Suppressor macrophage treated with lipopolysaccharide for 1 hour (primary cell): ENCODE measurements around the gene TMEM223.
"Not testable (repeated sequence)": the region's sequence is repeated elsewhere in the genome, so short reads cannot be mapped to it uniquely, and the experiment has no call there.

Experiments
- DNase-seq, 3 donors: peaks; one replicate each; pipeline ENCODE4 v3.0.0-alpha.2; 2020 to 2022

Gene TMEM223

GRCh38 chr11:62799486-62799885 lies 7.7 kb upstream of the TMEM223 start:
- DNase-seq, result no peak

DNA sequence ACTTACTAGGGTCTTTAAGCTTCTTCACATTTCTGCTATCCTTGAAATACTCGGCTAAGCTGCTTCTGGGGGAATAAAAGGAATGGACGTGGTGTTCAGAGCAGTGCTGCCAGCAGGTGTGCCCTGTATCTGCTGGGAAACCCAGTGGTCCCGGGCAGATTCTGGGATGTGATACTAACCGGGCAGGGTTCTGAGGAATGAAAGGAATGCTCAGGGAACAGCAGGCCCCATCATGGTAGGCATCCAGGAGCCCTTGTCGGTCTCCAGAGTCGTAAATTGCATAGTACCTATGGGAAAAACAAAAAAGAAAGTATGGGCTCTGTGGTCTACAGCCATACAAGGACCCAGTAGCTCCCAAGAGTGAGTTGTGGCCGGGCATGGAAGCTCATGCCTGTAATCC lies 4.5 kb upstream of the TMEM223 start:
- DNase-seq, result no peak

- DNase-seq, result no peak
Measured at GRCh38 chr11:62794201-62794775, 2.5 kb upstream of the TMEM223 start.

GRCh38 chr11:62792202-62792575 lies 383 bp upstream of the TMEM223 start:
- DNase-seq, result no peak

GRCh38 chr11:62789576-62789975 lies 2.2 kb downstream of the TMEM223 start:
- no peak for DNase-seq

DNA sequence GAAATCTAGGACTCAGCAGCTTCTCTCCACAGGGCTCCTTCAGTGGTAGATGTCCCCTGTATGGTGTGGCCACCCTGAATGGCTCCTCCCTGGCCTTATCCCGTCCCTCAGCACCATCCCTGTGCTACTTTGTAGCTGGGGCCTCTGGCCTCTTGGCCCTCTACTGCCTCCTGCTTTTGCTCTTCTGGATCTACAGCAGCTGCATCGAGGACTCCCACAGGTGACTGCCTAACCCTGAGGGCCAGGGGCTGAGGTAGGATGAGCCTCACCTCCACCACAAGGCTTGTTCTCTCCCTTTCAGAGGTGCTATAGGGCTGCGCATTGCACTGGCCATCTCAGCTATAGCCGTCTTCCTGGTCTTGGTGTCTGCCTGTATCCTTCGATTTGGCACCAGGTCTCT lies 2.8 kb downstream of the TMEM223 start:
- no peak for DNase-seq

DNA sequence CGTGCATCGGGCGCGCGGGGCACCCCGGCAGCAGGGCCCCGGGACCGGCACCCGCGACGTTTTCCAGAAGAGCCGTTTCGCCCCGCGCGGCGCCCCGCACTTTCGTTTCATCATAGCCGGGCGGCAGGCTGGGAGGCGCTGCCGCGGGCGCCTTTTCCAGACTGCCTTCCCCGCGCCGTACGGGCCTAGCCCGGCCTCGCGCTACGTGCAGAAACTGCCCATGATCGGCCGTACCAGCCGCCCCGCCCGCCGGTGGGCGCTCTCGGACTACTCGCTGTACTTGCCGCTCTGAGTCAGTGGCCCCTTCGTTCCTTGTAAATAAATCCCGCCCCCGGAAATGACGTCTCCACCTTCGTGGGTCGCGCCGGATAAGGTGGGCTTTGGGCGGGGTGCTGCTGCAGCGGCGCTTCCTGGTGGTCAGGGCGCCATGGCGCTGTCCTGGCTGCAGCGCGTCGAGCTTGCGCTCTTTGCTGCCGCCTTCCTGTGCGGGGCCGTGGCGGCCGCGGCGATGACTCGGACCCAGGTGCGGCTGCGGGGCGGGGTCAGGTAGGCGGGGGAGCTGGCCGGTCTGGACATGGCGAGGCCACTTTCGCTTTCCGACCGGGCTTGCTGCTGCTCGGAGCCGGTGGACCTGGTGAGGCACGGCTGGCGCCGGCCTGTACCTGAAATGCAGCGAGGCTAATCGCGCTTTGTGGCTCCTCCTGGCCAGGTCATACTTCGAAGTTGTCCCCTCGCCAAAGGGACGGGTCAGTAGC lies 4.6 kb downstream of the TMEM223 start, which contains the start of gene TMEM179B:
Gene TMEM179B (plus strand): TSS at position 398 of the 755 bp plus-strand sequence. CDS start 30 bp downstream, at position 428.
- DNase-seq, result peak; percentile 100

DNA sequence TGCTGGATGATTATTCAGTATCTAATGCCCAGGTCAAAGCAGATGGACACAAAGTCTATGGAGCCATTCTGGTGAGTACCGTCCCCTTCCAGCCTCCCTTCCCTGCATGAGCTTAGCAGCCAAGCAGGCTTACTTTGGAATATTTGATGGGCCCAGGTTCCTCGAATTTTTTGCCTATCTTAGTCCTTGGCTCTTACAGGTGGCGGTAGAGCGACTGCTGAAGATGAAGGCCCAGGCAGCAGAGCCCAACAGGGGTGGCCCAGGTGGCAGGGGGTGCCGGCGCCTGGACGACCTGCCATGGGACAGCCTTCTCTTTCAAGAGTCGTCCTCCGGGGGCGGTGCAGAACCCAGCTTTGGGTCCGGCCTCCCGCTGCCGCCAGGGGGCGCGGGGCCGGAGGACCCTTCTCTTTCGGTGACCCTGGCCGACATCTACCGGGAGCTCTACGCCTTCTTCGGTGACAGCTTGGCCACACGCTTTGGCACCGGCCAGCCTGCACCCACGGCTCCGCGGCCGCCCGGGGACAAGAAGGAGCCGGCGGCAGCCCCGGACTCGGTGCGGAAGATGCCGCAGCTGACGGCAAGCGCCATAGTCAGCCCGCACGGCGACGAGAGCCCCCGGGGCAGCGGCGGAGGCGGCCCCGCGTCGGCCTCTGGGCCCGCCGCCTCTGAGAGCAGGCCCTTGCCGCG lies 5.3 kb downstream of the TMEM223 start:
- peak; percentile 92 to 97 (median 95) for DNase-seq

GRCh38 chr11:62782753-62783152 lies 9.1 kb downstream of the TMEM223 start:
- DNase-seq, result no peak

- no peak for DNase-seq
Measured at GRCh38 chr11:62778441-62778840, 13.4 kb downstream of the TMEM223 start.

DNA sequence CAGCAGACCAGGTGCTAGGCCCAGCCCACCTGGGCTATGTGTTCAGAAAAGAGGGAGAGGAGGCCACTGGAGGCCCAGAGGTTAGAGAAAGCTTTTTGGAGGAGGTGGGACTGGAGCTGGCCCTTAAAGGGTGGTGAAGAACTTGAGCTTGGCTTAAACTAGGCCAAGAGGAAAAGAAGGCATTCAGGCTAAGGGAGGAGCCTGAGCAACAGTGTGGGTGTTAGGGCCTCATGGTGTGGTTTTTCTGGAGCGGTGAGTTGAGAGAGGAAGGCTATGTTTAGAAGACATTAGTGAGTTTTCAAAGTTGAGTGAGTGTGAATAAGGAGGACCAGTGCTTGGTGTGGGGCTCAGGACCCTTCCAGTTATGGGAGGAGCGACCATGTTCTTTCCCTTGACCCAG lies 14.4 kb downstream of the TMEM223 start:
- DNase-seq, result peak in 2 of 3 donors; percentile 24 to 25

- no peak for DNase-seq
Measured at GRCh38 chr11:62775646-62776045, 16.2 kb downstream of the TMEM223 start.

DNA sequence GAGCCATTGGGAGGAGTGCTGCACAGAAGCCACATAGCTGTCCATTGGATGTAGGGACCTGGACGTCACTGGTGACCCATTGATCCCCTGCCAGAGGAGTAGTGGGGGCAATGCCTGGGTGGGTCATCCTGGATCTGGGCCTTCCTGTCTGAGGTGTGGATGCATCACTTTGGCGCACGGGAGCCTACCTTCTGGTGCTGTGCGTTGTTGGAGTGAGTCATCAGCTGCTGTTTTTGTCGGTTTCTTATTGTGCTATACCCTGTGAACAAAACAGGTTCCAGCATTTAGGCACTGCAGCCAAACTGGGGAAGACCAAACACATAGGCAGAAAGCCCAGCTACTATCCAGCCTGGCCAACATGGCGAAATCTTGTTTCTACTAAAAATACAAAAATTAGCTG lies 17.4 kb downstream of the TMEM223 start:
- no peak for DNase-seq

DNA sequence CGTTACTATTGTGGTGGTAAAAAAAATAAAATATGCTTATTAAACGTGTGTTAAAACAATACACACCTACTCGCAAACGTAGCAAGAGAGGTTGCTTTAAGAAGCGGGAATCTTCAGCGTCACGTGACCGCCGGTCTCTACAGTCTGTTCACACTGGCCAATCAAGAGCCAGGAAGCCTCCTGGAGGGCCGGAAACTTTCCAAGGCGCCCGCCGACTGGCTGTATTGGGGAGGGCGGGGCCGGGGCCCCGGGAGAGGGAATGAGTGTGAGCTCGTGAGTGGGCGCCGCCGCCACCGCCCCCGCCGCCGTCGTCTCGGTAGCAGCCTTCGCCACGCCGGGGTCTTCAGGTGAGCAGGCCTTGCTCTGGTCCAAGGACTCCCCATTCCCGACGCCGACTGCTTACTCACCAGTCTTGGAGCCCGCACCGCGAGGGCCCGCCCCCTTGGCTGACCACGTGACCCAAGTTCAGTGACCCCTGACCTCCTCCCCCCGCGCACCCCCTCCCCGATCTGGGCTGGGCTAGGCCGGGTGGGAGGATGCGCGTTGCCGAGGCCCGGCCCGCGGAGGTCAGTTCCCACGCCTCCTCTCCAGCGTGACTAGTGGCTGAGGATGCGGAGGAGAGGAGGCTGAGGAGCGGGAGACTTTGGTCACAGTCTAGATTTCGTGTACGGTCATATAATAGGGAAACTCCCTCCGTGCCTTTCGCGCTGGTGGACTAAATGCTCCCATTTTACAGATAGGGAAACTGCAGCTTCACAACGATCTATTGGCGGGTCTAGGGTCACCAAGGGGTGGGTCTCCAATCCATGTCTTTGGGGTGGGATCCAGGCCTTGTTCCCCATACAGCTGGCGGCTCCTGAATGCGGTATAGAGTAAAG lies 20.4 kb downstream of the TMEM223 start, which contains the start of gene TAF6L:
Gene TAF6L (plus strand): TSS at position 253 of the 878 bp plus-strand sequence. CDS start 4,388 bp downstream, outside the sequence.
- DNase-seq, result peak; percentile 98 to 99 (median 99)

DNA sequence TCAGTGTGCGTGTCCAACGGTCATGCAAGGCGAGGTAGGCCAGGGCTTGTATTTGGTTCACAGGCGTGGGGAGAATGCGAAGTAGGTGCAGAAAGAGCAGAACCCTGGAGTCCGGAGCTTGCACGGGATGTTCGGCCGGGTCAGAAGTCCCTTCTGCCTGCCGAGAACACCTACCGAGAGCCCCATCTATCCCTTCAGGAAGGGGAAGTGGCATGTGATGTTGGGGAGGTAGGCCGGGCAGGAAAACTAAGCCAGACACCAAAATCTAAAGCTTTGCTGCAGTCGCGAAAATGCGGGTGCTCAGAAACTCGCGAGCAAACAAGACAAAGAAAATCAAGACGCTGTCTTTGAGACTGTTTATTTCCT lies 21.0 kb downstream of the TMEM223 start:
- no peak for DNase-seq

- not testable (repeated sequence) for DNase-seq
Measured at GRCh38 chr11:62760867-62761227, 31.0 kb downstream of the TMEM223 start.

DNA sequence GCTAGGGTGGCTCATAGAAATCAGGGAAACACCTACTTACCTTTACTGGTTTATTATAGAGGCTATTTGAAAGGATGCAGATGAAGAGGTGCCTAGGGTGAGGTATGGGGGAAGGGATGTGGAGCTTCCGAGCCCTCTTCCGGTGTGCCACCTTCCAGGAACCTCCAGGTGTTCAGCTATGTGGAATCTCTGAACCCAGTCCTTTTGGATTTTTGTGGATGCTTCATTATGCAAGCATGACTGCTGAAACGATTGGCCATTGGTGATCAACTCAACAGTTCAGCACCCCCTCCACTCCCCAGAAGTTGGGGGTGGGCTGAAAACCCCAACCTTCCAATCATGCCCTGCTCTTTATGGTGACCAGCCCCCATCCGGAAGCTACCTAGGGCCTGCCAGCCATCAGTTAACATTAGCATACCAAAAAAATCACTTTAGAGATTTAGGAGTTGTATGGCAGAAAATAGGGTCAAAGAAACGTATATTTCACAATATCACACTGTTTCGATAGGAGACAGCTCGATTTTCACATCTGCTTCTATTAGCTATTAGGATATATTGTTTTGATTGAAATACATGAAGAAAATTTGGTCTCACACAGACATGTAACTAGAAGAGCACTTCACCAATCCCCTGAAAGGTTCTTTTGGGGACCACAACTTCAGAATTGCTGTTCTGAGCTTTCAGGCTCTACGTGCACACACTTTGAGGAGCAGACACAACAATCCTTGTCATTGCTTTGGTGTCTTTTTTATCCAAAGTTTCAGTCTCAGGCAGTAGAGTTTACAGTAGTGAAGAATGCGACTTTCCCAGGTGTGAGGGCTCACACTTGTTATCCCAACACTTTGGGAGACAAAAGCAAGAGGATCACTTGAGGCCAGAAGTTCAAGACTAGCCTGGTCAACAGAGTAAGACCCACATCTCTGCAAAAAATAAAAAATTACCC lies 33.7 kb downstream of the TMEM223 start:
- no peak for DNase-seq

- DNase-seq, result no peak
Measured at GRCh38 chr11:62755086-62755615, 36.7 kb downstream of the TMEM223 start.

GRCh38 chr11:62753736-62754603 lies 37.8 kb downstream of the TMEM223 start, which contains the start of gene ZBTB3:
Gene ZBTB3, minus strand, starts transcription at chr11:62754160. Its CDS starts 496 bp downstream, at chr11:62753664.
- DNase-seq, result peak; percentile 99
